GM21717 (cell line): ENCODE results near the gene CHMP2A.

Experiments used
- ATAC-seq: cut with Tn5 transposase; IDR thresholded peaks from one replicate; pipeline ENCODE4 v1.9.1; 2021; ENCODE audit warnings: mild to moderate bottlenecking, moderate library complexity; ENCODE audit not compliant: unreplicated experiment

CHMP2A gene

DNA sequence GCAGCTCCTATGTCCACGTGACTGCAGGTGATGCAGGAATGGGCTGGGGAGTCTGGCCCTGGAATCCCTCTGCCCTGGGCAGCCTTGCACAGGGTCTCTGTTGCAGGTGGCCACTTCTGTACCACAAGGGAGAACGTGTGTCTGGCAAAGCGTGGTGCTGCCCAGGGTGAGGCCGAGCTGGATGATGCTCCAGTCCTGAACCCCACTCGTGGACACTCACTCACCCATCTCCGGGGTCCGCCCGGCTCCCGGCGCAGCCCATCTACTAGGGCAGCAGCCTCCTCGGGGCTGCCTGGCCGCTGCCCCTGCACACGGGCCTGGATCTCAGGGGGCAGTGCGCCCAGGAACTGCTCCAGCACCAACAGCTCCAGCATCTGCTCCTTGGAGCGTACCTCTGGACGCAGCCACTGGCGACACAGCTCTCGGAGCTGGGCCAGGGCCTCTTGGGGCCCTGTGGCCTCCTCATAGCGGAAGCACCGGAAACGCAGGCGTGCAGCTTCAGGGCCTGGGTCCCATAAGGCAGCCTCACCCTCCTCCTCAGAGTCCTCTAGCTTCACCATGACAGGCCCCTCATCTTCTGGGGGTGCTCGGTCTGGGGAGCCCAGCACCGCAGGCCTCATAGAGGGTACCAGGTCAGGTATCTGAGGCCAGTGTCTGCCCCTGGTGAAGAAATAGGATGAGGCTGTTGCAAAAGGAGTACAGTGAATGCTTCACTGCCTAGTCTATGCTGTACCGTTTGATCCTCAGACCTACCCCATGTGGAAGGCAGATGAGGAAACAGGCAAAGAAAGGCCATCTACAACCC is 16.1 kb upstream of the CHMP2A start:
- no peak for ATAC-seq

DNA sequence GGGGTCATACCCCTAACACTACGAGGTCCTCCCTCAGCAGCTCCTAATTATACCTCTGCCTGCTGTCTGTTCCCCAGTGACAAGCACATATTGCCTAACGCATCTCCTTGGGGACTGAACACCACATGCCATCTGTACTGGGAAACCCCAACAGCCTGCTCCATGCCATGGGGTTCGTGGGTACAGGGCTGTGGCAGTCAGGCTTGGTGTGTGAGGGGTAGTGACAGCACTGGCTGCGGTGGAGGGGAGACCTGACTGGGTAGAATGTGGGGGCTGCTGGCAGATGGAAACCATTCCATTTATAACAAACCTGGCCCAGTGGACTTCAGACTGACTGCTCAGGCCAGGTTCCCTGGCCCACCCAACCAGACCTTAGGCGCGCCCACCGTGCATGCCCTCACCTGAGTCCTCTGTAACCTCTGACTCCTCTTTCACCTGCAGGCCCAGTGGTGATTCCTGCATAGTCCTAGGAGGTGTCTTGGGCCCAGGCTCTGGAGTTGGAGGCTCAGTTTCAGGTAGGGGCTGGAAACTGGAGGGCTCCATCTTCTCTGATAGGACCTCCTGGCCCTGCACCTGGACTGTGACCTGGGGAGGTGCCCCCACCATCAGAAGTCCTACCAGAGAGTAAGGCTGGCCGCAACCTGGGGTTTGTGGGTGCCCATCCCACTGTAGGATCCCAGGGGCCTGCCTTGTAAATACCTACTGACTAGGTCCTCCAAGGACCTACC is 15.2 kb upstream of the CHMP2A start:
- no peak for ATAC-seq

DNA sequence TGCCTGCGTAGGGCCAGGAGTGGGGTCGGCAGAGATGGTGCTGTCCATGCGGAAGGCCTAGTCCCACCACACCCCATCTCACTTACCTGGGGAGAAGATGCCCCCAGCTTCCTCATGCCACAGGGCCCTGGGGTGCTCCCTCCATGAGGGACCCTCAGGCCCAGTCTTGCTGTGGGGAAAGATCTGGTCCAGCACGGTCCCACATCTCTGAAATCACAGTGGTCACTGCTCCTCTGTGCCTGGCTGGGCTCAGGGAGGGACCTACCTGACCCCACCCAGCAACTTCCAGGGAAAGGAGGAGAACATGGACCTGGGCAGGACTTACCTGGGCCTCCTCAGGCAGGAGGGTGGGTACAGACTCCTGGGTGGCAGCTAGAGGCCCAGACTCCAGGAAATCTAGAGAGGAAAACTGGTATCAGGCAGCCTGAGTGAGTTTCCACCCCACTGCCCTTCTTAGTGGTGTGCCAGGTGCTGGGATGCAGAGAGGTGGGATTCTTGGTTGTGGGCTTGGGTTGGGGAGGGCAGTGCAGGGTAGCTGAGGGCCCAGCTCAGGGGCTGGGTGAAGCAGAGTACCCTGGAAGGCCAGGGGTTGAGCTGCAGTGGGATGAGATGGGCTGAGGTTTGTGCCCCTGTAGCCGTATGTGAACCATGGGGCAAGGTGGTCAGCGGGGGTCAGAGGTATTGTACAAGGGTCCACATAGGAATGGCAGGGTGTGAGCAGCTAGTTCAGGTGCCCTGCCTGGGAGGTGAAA is 14.5 kb upstream of the CHMP2A start:
- ATAC-seq, result no peak

DNA sequence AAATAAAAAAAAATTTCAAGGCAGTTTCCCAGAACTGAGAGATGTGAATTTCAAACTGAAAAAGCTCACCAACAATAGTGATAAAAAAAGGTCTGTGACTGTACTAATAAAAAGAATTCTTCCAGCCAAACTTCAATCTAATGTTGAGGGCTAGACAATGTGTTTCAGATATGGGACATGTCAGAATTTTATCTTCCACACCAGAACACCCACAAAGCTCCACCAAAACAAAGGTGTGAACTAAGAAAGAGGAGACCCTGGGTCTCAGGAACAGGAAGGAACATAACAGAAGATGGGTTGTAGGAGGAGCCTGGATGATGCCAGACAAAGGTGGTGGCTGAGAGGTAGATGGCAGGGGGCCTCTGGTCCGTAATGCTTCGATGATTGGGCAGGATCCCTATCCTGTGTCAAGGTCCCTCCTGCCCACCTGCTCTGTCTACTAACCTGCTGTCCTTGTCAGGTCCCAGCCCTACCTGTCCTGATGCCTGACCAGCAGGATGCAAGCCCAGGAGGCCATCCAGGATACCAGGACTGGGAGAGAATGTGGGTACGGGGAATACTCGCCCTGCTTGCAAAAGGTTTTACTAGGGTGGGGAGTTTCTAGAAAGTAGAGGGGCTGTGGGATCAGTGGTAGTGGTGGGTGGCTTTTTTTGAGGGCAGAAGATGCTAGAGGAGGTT is 13.7 kb upstream of the CHMP2A start:
- ATAC-seq, result no peak

DNA sequence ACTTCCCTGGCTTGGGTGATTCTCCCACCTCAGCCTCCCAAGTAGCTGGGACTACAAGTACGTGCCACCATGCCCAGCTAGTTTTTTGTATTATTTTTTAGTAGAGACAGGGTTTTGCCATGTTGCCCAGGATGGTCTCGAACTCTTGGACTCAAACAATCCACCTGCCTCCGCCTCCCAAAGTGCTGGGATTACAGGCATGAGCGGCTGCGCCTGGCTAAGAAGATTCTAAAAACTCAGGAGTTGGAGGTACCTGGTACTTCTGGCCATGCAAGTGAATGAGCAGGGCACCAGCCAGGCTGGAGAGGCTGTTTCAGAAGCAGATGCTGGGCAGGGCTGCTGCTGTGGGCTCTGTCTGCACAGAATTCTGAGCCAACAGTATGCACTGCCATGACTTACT is 12.1 kb upstream of the CHMP2A start:
- ATAC-seq, result no peak

DNA sequence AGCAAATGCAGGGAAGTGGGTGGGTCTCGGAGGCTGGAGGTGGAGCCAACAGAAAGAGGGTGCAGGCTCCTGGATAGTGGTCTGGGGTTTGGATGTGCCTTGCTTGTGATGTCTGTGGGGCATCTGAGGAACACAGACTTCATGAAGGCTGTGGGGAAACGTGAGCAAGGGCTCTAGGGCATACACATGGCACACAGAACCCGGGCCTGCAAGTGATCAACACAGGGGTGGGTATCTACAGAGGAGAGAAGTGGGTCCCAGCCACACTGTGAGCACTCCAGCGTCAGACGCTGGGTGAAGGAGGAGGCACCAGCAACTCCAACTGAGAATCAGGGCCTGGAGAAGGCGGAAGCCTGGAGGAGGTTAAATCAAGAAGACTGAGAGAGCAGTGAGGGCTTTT is 8.9 kb upstream of the CHMP2A start:
- ATAC-seq, result no peak

DNA sequence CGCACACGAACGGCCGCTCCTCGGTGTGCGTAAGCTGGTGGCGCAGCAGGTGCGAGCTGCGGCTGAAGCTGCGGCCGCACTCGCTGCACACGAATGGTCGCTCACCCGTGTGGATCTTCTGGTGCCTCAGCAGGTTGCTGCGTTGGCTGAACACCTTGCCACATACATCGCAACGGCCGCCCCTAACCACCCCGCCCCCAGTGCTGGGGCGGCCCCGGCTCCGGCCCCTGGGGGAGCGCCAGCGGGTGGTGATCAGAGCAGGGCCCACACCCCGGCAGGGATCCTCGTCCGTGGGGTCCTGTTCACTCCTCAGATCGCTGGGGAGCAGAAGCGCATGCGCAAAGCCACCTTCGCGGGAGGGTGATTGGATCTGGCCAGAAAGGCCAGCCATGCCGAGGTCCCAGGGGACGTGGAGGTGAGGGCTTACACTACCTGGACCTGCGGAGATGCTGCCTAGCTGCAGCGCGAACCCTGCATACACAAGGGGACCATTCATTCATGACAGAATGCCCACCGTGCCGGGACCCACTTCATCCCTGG is 8.2 kb upstream of the CHMP2A start:
- no peak for ATAC-seq

DNA sequence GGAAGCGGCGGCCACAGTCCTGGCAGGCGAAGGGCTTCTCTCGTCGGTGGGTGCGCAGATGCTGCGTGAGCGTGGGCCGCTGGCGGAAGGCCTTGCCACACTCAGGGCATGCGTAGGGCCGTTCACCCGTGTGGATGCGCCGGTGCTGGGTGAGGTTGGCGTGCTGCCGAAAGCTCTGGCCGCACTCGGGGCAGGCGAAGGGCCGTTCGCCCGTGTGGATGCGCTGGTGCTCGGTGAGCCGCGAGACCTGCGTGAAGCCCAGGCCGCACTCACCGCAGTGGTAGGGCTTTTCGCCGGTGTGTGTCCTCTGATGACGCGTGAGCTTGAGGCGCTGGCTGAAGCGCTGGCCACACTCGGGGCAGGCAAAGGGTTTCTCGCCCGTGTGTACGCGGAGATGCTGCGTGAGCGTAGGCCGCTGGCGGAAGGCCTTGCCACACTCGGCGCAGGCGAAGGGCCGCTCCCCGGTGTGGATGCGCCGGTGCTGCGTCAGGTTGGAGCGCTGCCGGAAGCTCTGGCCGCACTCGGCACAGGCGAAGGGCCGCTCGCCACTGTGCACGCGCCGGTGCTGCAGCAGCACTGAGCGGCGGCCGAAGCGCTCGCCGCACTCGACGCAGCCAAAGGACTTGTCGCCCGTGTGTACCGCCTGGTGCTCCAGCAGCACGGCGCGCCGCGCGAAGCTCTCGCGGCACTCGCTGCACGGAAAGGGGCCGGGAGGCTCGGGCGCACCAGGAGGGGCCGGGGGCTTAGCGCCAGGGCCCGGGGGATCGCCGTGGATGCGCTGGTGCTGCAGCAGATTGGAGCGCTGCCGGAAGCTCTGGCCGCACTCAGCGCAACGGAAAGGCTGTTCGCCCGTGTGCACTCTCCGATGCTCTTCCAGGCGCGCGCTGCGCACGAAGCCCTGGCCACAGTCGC is 7.5 kb upstream of the CHMP2A start:
- no peak for ATAC-seq

DNA sequence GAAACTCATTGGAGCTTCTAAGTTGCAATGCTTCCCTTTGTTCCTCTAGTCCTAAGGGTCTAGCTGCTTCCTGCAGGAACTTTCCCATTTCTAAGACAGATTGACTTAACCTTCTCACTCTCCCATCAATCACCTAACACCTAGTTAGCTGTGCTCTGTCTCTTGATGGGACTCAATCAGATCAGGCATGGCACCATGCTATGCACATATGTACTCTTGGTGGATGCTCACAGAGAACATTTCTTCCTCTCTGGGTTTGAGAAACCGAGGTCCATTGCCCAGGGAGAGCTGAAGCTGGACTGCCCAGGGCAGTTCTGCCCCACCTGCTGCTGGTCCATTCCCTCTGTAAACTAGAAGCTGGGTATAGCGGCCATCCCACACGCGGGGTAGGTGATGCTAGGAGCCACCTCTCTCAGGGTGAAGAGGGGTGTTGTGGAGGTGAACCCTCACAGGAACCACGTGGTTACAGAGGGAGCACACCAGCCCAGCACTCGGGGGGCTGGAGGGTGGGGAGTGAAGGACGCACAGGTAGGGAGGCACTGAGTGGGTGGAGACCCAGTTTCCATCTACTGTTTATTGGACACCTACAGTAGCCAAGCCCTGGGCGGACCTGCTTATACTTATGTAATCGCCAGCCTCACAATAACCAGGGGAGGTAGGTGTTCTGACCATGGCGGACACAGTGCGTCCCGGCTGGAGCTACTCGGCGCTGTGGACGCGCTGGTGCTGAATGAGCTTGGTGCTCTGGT is 6.6 kb upstream of the CHMP2A start:
- ATAC-seq, result no peak

DNA sequence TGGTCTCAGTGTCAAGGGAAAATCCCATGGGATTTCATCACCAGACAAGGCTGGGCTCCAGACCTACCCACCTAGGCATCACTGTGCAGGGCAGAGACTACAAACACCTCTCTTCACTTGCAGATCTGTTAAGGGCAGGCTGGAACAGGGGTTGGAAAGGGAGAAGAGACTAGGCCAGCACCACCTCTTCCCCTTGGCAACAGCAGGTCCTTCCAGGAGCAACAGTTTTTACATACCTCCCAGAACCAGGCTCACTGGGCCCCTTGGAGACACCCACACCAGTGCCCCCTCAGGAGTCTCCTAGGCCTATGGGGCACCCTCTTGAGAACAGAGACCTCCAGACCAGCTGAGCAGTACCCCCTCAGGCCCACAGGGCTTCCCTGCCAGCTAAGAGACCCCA is 6.0 kb upstream of the CHMP2A start:
- no peak for ATAC-seq

DNA sequence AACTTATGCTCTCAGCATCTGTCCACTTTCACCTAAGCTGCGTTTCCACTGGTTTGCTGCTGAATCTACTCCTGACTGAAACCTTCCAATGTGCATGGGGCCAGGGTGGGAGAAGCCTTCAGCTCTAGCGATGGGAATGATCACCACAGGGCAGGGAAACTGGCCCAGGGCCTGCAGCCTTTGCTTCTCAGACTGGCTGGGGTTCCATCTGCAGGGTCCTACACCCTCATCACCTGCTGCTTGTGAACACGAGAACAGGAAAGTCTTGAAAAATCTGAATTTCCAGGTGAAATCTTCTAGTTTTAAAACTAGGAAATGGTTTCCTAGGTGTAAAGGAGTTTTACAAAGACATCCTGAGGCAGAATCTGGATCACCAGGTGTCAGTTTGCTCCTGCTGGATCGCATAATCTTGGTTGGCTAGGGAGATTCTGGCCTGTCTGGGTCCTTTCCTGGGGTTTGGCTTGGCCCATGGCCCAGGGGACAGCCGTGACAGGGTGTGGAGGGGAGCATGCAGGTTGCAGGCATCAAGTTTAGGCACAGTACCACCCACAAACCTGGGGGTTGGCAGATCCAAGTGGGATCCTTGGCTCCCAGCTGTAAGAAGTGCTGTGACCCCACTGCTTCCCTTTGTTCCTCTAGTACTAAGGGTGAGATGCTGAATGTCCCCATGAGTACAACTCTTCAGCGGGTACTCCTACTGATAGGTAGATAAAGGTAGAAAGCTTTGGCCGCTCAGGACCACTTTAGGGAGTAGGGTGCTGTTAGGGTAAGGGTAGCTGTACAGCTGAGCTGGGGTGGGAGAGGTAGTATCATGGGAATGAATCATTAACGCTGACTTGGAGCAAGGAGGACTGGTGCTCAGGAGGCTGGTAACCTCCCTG is 5.3 kb upstream of the CHMP2A start:
- ATAC-seq, result no peak

DNA sequence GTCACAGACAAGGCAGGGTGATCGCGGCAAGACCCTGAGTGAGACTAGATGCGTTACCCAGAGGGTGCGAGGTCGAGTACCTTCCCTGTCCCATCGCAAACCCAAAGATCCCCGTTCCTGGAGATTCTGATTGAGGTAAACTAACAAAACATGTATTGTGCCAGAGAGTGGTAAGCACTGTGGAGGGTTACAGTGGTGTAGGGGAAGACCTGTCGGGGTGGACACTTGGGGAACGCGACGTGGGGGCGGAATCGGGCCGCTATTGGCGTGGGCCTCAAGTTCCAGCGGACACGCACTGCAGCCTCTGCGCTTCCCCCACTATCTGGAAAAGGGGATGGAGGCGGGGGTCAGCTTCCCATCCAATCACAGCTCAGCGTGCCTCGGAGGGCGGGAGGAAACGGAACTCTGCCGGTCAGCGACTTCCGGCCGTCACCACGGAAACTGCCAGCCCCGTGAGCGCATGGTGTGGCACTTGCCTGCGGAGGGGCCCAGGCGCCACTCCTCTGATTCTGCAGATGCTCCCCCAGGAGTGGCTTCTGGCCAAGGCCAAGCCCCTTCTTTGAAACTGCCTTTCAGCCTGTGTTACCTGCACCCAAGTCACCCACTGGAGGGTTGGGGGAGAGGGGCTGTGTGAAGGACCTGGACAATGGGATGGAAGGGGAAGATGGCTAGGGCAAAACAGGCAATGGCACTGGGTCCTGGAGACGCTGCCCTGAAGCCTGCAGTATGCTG is 4.5 kb upstream of the CHMP2A start:
- ATAC-seq, result no peak

DNA sequence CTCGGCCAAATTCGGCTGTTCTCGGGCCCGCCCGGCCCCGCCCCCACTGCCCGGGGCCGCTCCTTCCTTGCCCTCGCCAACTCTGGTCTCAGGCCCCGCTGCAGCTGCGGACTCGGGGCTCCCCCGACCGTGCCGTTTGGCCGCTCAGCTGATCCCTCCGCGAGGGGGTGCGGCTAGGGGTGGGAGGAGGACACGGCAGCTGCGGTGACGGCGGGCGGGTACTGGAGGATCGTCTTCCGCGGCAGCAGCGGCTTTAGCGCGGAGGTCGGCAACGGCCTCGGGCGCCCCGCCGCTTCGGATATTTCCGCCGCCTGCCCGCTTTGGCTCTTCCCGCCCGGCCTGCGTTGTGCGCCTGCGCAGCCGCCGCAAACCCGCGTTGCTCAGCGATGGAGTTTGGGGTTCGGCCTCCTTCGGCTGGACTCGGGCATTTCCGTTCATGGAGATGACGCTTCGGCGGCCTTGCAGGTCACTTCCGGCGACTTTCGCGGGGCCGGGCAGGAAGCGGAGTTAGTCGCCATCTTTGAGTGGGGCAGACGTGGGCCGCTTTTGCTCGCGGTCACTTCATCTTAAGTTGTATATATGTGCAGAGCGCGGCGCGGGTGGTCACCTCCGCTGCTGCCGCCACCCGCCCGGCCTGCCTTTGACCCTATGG is 3.8 kb upstream of the CHMP2A start:
- peak; percentile 44 for ATAC-seq

DNA sequence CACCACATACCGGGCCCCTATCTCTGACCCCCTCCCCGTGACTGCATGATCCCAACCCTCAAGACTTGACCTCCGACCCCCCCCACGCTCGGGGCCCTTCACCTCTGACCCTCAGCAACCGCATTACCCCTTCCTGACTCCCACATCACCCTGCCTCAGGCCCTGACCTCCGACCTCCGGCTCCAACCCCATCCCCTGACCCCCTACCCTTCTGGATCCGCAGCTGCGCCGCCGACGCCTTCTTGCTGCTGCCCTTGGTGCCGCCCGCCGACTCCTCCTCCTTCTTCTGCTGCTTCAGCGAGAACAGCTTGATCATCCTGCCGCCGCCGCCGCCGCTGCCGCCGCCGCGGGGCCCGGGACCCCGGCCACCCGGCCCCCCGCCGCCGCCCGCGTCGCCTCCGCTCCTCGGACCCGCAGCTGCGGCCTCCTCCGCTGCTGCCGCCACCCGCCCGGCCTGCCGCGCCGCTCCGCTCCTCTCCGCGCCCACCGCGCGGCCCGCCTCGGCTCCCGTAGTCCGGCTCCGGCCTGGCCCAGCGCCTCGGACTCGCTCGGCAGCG is 3.2 kb upstream of the CHMP2A start, which contains the start of gene UBE2M:
Gene UBE2M (minus strand): TSS at position 546 of the 557 bp plus-strand sequence. CDS start 230 bp downstream, at position 316.
- no peak for ATAC-seq

DNA sequence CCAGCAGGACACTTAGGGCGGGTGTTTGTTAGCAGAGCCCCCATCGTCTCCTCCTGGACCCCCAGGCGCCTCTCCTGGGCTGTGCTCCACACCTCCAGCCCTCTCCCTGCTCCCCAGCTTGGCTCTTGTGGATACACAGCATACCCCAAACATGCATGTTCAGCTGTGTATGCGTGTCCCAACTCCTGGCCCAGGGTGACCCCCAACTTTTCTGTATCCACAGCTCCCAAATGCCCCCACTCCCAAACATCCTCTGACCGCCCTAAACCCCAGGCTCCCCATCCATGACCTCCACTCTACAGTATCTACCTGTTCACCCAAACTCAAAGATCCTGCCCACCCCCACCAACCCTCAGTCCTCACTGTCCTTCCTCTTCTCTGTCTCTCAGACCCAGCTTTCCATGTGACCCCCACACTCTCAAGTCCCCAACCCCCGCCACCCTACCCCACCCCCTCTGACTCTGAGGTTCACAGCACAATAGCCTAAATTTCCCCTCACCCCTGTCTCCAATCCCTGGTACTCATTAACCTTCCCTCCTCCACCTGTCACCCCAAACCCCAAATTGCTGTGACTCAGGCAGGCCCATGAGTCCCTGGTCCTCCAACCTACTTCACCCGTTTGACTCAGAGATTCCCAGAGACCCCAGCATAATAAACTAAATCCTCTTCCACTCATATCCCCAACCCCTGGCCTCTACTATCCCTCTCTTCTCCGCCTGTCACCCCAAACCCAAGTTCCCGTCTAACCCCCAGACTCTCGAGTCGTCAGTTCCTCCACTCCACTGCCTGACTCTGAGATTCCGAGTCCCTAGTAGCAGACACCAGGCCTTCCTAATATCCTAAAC is 2.5 kb upstream of the CHMP2A start:
- no peak for ATAC-seq
